K562 (cell line): Measurements from ENCODE around the gene DERL3. TPM values are rescaled to one million over a fixed set of nuclear protein-coding genes. Genes with fewer than 3 reads are reported as not detected.

ENCODE experiments used
- CHD7 ChIP-seq: fragments of 200-600 bp; sonication (generic); IDR thresholded peaks from one replicate; pipeline ENCODE4 v1.6.1; 2012; ENCODE audit warnings: mild to moderate bottlenecking, low read depth, low read length, inconsistent platforms
- ILK ChIP-seq: fragments of 450-650 bp; IDR thresholded peaks from 2 replicates; pipeline ENCODE4 v1.6.1; 2016; ENCODE audit warnings: missing genetic modification characterization, low read depth, mild to moderate bottlenecking, missing compliant biosample characterization, moderate library complexity, borderline replicate concordance
- JUN ChIP-seq, 2 experiments: sonication (generic) in 1 of 2; formaldehyde crosslinking in 1 of 2; IDR thresholded peaks; 2 replicates each; pipeline versions ENCODE4 v1.6.1 to v1.8.0; 2012 to 2022; ENCODE audit warnings: borderline replicate concordance in 2 of 2, mild to moderate bottlenecking in 2 of 2, improper control_type of control experiment in 1 of 2, low read depth in 1 of 2, low read length in 1 of 2, missing genetic modification reagents in 1 of 2
- KAT2B ChIP-seq: IDR thresholded peaks from one replicate; pipeline ENCODE4 v1.6.1; 2012; ENCODE audit warnings: low read depth, mild to moderate bottlenecking, control low read depth, inconsistent platforms, low read length, moderate library complexity
- NEUROD1 ChIP-seq: fragments of 150-350 bp; IDR thresholded peaks from 2 replicates; pipeline ENCODE4 v1.6.1; 2014; ENCODE audit warnings: borderline replicate concordance, low read length, low read depth; ENCODE audit not compliant: partially characterized antibody
- POU5F1 ChIP-seq: fragments of 150-350 bp; IDR thresholded peaks from 2 replicates; pipeline ENCODE4 v1.6.1; 2014; ENCODE audit warnings: borderline replicate concordance, low read length, low read depth, mild to moderate bottlenecking; ENCODE audit not compliant: partially characterized antibody
- SAFB ChIP-seq: fragments of 200-400 bp; formaldehyde crosslinking; IDR thresholded peaks from 2 replicates; pipeline ENCODE4 v1.6.1; 2017; ENCODE audit warnings: low read depth, low read length, borderline replicate concordance
- SLC30A9 ChIP-seq: fragments of 250-450 bp; sonication (Bioruptor Pico); IDR thresholded peaks from 2 replicates; pipeline ENCODE4 v1.8.0; 2022; ENCODE audit warnings: mild to moderate bottlenecking, moderate library complexity
- ZBTB9 ChIP-seq: fragments of 450-650 bp; formaldehyde crosslinking; IDR thresholded peaks from 2 replicates; pipeline ENCODE4 v1.4.0; 2020; ENCODE audit warnings: mild to moderate bottlenecking, moderate library complexity
- ZNF253 ChIP-seq: fragments of 250-450 bp; sonication (Bioruptor Pico); conservative IDR thresholded peaks from 2 replicates; pipeline ENCODE4 v1.6.1; 2021; ENCODE audit warnings: mild to moderate bottlenecking
- polyA plus RNA-seq, 8 experiments: library from polyadenylated mRNA; depleted of rRNA in 4 of 8; stranded (reverse) in 5 of 8; unstranded in 3 of 8; fragments of >200 nt; fragmentation: Nextera tagmentation in 2 of 8; fragmentation: Illumina TruSeq in 1 of 8; extraction: Ambion mirVana in 2 of 8; extraction: Trizol in 1 of 8; gene quantifications; 2 replicates each; pipeline versions ENCODE4 v1.2.1 to v1.2.3, GENCODE V29; 2011 to 2014; ENCODE audit warnings: inconsistent platforms in 1 of 8, missing spikeins in 1 of 8
- total RNA-seq, 7 experiments: library from RNA; depleted of rRNA in 6 of 7; stranded (reverse); fragments of >200 nt in 6 of 7; fragmentation: Illumina TruSeq in 2 of 7; extraction: Trizol in 2 of 7; gene quantifications; 2 replicates each; pipeline versions ENCODE4 v1.2.1 to v1.2.3, GENCODE V29; 2011 to 2021; ENCODE audit warnings: low replicate concordance in 1 of 7
- TF ChIP-seq, protein P1 (sequence below): fragments of 450-650 bp; IDR thresholded peaks from 2 replicates; pipeline ENCODE4 v1.7.1; 2018; ENCODE audit warnings: mild to moderate bottlenecking, low read depth; ENCODE audit not compliant: partially characterized antibody

DERL3 gene
- total and polyA plus RNA-seq, 9 of the 15 experiments (the other 6 are each of a cell fraction or from before 2014, with no cell fraction given), result 1.3 to 12.4 (median 4.8) TPM

DNA sequence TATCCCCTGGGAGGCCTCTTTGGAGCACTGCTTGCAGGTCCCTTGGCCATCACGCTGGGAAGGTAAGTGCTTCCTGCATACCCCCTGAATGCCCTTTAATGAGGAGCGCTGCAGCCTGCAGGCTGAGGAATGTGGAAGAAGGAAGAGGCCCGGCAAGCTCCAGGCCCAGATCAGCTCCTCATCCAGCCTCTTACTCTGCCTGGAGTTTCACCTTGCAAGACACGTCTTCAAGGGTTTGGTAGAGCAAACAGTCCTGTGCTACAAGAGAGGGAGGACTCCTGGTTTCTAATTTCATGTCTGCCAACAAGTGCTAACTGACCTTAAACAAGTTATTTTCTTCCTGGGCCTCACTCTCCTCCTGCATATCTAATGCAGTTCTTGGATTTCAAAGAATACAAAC lies 29.8 kb upstream of the DERL3 start (continued):
- TF ChIP-seq CHD7 (no peak), SLC30A9 (CRISPR knock-in tag) (no peak), ZNF253 (CRISPR knock-in tag) (no peak), NEUROD1 (no peak), JUN (IDR thresholded peaks at IDR 0.05; ENCODE audit: borderline replicate concordance, low read depth, low read length) (no peak), JUN (CRISPR knock-in tag; IDR thresholded peaks at IDR 0.05; ENCODE audit: borderline replicate concordance) (no peak), ZBTB9 (CRISPR knock-in tag) (no peak), ILK (no peak), POU5F1 (no peak), KAT2B (no peak), SAFB (no peak)
- TF ChIP-seq, protein P1, sequence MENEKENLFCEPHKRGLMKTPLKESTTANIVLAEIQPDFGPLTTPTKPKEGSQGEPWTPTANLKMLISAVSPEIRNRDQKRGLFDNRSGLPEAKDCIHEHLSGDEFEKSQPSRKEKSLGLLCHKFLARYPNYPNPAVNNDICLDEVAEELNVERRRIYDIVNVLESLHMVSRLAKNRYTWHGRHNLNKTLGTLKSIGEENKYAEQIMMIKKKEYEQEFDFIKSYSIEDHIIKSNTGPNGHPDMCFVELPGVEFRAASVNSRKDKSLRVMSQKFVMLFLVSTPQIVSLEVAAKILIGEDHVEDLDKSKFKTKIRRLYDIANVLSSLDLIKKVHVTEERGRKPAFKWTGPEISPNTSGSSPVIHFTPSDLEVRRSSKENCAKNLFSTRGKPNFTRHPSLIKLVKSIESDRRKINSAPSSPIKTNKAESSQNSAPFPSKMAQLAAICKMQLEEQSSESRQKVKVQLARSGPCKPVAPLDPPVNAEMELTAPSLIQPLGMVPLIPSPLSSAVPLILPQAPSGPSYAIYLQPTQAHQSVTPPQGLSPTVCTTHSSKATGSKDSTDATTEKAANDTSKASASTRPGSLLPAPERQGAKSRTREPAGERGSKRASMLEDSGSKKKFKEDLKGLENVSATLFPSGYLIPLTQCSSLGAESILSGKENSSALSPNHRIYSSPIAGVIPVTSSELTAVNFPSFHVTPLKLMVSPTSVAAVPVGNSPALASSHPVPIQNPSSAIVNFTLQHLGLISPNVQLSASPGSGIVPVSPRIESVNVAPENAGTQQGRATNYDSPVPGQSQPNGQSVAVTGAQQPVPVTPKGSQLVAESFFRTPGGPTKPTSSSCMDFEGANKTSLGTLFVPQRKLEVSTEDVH, result no peak
